ENCODE data around the gene KIRREL3.

The KIRREL3 gene

DNA sequence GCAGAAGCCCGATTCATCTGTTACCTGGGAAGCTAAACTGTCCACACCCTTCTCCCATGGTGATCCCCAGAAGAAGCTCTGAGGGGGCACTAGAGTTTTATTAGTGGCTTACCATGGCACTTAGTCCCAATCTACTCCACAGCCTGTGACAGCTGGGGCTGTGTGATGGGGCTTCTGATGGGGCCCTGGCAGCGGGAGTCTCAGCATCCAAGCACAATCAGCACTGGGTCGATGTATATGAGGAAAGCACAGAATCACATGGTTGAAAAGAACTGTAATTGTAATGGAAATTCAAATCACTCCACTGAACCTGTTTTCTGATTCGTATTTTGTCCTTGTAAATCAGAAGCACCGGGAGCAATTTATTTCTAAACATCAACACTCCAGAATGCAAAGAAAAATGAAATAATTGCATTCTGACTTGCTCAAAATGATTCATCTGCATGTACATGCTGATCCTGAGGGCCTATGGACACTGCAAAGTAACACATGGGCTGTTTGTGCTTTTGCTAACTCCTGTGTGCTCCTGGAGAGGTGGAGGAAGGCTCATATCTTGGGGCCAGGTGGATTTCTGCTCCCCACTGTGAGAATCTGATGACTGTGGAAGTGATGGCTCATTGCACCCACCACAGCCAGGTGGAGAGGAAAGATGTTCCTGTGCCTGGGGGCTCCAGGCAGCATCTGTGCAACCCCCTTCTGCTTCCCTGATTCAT, 203.0 kb downstream of the KIRREL3 start:
- H3K27me3 ChIP-seq (ENCODE audit: low read depth, low read length), result peaks cover 21% of the 10 kb centered on the region
- no peaks in the 10 kb centered on the region for H3K9me3 ChIP-seq (ENCODE audit: insufficient read depth, low read length)
- no peak overlapping the region for H3K27ac ChIP-seq (ENCODE audit: low read length)
- H3K4me1 ChIP-seq (ENCODE audit: low read length), result no peaks in the 10 kb centered on the region
- no peak overlapping the region for H3K4me2 ChIP-seq (ENCODE audit: low read length)
- H3K9ac ChIP-seq (ENCODE audit: low read length), result no peak overlapping the region
- no peak overlapping the region for H2AFZ ChIP-seq (ENCODE audit: low read depth, low read length)
- H3K4me3 ChIP-seq (ENCODE audit: low read length), result no peak overlapping the region
- no peaks in the 10 kb centered on the region for H3K79me2 ChIP-seq (ENCODE audit: low read length)
- no peaks in the 10 kb centered on the region for H3K36me3 ChIP-seq (replicated peaks; ENCODE audit: low read depth, low read length)
- TF ChIP-seq EZH2phosphoT487 (IDR thresholded peaks at IDR 0.05; ENCODE audit: low read depth), result no peak
- TF ChIP-seq CTCF (IDR thresholded peaks at IDR 0.05; ENCODE audit: low read depth, low read length), result no peak
- H4K20me1 ChIP-seq (ENCODE audit: insufficient read depth, low read length), result no peaks in the 10 kb centered on the region

GRCh38 chr11:126793596-126793995, 207.0 kb downstream of the KIRREL3 start:
- H3K36me3 ChIP-seq (replicated peaks; ENCODE audit: low read depth, low read length), result no peaks in the 10 kb centered on the region

DNA sequence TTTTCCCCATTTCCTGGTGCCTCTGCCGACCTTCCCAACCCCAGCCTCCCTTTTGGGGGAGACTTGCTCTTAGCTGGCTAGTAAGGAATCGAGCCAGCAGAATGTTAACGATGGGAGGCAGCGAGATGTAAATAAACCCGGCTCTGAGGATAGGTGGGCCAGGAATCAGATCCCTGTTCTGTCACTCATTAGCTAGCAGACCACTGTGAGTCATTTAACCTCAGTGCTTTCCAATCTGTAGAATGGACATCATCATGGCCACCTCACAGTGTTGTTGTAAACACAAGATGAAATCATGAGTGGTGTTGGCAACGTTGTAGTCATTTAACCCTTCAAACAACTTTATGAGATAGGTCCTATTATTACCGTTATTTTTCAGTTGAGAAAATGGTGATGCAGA, 208.6 kb downstream of the KIRREL3 start:
- Histone ChIP-seq H3K79me2 (ENCODE audit: low read length) (no peaks in the 10 kb centered on the region), H3K27ac (ENCODE audit: low read length) (no peak overlapping the region), H2AFZ (ENCODE audit: low read depth, low read length) (no peak overlapping the region), H3K4me3 (ENCODE audit: low read length) (no peak overlapping the region), H3K9me3 (ENCODE audit: insufficient read depth, low read length) (no peaks in the 10 kb centered on the region), H3K4me2 (ENCODE audit: low read length) (no peak overlapping the region), H3K4me1 (ENCODE audit: low read length) (no peaks in the 10 kb centered on the region), H3K9ac (ENCODE audit: low read length) (no peak overlapping the region), H3K36me3 (replicated peaks; ENCODE audit: low read depth, low read length) (no peaks in the 10 kb centered on the region), H4K20me1 (ENCODE audit: insufficient read depth, low read length) (no peaks in the 10 kb centered on the region), H3K27me3 (ENCODE audit: low read depth, low read length) (peaks cover 25% of the 10 kb centered on the region)
- TF ChIP-seq EZH2phosphoT487 (IDR thresholded peaks at IDR 0.05; ENCODE audit: low read depth) (no peak), CTCF (IDR thresholded peaks at IDR 0.05; ENCODE audit: low read depth, low read length) (no peak)

More at GRCh38 chr11:126793596-126793995, 207.0 kb downstream of the KIRREL3 start:
- TF ChIP-seq EZH2phosphoT487 (IDR thresholded peaks at IDR 0.05; ENCODE audit: low read depth) (no peak), CTCF (IDR thresholded peaks at IDR 0.05; ENCODE audit: low read depth, low read length) (no peak)
- Histone ChIP-seq H3K79me2 (ENCODE audit: low read length) (no peaks in the 10 kb centered on the region), H4K20me1 (ENCODE audit: insufficient read depth, low read length) (no peaks in the 10 kb centered on the region), H3K27ac (ENCODE audit: low read length) (no peak overlapping the region), H3K4me1 (ENCODE audit: low read length) (no peaks in the 10 kb centered on the region), H3K9ac (ENCODE audit: low read length) (no peak overlapping the region), H3K4me3 (ENCODE audit: low read length) (no peak overlapping the region), H3K9me3 (ENCODE audit: insufficient read depth, low read length) (no peaks in the 10 kb centered on the region), H3K27me3 (ENCODE audit: low read depth, low read length) (peaks cover 25% of the 10 kb centered on the region), H3K4me2 (ENCODE audit: low read length) (no peak overlapping the region), H2AFZ (ENCODE audit: low read depth, low read length) (no peak overlapping the region)

DNA sequence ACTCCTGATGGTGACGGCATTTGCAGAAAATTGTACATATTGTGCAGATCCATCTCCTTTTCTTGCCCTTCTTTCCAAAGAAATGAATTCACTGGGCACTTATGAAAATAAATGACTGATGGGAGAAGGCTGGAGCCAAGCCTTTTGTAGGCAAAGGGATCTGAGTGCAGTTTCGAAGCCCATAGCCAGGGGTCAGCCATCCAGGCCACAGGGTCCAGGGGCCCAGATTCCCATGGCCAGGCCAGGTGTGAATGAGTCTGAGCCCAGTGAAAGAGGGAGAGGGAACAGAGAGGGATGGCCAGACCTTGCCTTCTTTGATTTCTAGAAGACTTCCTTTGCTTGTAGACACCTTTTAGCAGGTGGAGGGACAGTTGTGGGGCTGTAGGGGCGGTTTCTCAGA, 209.1 kb downstream of the KIRREL3 start:
- no peaks in the 10 kb centered on the region for H3K9me3 ChIP-seq (ENCODE audit: insufficient read depth, low read length)
- H3K36me3 ChIP-seq (replicated peaks; ENCODE audit: low read depth, low read length), result no peaks in the 10 kb centered on the region
- H3K9ac ChIP-seq (ENCODE audit: low read length), result no peak overlapping the region
- no peak overlapping the region for H3K4me2 ChIP-seq (ENCODE audit: low read length)
- no peak overlapping the region for H2AFZ ChIP-seq (ENCODE audit: low read depth, low read length)
- H3K4me1 ChIP-seq (ENCODE audit: low read length), result no peaks in the 10 kb centered on the region
- peaks cover 25% of the 10 kb centered on the region for H3K27me3 ChIP-seq (ENCODE audit: low read depth, low read length)
- no peaks in the 10 kb centered on the region for H3K79me2 ChIP-seq (ENCODE audit: low read length)
- H3K4me3 ChIP-seq (ENCODE audit: low read length), result no peak overlapping the region
- TF ChIP-seq EZH2phosphoT487 (IDR thresholded peaks at IDR 0.05; ENCODE audit: low read depth) (no peak), CTCF (IDR thresholded peaks at IDR 0.05; ENCODE audit: low read depth, low read length) (no peak)
- H3K27ac ChIP-seq (ENCODE audit: low read length), result no peak overlapping the region
- H4K20me1 ChIP-seq (ENCODE audit: insufficient read depth, low read length), result no peaks in the 10 kb centered on the region
